Activated CD4-positive, alpha-beta T cell treated with anti-CD3 and anti-CD28 coated beads, Interleukin-2, amount 50 U/mL, for 4 hours (primary cell): ENCODE results near the gene POLA1.
"Not testable (repeated sequence)": the region's sequence is repeated elsewhere in the genome, so short reads cannot be mapped to it uniquely, and the experiment has no call there.

Experiments used
- DNase-seq, 2 experiments: peaks; one replicate each; pipeline ENCODE4 v3.0.0-alpha.2; 2020

The POLA1 gene, protein sequence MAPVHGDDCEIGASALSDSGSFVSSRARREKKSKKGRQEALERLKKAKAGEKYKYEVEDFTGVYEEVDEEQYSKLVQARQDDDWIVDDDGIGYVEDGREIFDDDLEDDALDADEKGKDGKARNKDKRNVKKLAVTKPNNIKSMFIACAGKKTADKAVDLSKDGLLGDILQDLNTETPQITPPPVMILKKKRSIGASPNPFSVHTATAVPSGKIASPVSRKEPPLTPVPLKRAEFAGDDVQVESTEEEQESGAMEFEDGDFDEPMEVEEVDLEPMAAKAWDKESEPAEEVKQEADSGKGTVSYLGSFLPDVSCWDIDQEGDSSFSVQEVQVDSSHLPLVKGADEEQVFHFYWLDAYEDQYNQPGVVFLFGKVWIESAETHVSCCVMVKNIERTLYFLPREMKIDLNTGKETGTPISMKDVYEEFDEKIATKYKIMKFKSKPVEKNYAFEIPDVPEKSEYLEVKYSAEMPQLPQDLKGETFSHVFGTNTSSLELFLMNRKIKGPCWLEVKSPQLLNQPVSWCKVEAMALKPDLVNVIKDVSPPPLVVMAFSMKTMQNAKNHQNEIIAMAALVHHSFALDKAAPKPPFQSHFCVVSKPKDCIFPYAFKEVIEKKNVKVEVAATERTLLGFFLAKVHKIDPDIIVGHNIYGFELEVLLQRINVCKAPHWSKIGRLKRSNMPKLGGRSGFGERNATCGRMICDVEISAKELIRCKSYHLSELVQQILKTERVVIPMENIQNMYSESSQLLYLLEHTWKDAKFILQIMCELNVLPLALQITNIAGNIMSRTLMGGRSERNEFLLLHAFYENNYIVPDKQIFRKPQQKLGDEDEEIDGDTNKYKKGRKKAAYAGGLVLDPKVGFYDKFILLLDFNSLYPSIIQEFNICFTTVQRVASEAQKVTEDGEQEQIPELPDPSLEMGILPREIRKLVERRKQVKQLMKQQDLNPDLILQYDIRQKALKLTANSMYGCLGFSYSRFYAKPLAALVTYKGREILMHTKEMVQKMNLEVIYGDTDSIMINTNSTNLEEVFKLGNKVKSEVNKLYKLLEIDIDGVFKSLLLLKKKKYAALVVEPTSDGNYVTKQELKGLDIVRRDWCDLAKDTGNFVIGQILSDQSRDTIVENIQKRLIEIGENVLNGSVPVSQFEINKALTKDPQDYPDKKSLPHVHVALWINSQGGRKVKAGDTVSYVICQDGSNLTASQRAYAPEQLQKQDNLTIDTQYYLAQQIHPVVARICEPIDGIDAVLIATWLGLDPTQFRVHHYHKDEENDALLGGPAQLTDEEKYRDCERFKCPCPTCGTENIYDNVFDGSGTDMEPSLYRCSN (N-terminal part only)

DNA sequence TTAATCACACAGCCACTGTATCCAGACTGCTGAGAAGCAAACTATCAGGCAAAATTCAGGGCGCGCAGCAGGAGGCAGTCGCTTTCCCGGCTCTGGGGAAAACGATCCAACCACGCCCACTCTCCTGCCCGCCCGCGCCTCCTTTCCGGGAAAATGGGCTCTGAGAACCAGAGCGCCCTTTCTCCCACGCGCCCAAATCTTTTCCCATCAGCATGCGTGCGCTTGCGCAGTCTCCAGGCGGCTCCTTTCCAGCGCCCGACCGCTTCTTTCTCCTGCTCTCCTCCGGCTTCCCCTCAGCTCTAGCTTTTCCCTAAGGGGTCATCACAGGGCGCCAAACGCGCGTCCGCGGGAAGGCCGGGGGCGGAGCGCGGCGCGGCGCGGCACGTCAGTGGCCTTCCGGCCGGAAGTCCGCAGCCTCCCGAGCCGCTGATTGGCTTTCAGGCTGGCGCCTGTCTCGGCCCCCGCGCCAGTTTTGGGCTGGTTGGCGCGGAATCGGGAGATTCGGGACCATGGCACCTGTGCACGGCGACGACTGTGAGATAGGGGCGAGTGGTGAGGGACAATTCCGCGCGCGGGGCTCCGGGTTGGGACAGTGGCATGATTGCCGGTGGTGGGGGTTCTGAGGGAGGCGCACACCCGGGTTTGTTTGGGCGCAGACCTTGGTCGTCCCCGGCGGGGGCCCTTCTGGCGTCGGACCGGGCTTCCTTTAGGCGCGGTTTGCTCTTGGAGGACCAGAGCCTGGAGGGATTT lies at the start of gene POLA1:
Gene POLA1, plus strand, starts transcription at position 466 of the 750 bp plus-strand sequence. Its CDS starts 44 bp downstream, at position 510.
- DNase-seq = peak; percentile 40 to 46

DNA sequence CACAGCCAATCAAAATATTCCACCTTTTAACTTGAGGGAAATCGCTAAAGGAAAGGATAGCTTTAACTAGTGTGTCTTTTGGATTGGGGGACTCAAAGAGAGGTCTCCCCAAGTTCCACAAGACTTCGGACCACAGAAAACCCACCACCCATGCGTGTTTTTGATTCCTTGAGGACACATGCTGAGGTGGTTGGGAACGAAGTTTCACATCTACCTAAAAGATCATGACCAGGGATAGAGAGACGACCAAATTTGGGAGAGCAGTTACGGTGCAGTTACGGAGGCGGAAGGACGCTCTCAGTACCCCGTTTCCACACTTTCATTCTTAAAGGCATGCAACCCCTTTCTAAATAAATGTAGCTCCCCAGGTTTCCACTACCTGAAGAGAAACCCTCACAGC lies 47.7 kb upstream of the POLA1 start:
- DNase-seq = no peak

DNA sequence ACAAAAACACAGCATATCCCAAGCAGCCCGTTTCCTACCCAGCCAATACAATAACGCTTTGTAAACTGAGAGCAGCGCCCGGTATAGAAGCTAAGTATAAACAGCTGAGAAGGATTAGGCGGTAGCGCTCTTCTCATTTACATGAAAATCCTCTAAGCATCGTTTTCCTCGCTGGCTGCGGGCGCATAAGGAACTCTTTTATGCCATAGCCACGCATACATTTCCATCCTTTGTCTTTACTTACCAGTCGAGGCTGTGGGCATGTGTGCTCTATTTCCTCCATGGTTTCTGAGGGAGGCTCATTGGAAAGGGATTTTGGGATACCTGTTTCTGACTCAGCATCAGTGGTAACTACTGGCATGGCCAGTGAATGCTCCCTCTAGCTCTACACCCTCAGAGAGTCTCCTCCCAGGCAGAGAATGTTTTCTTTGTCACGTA lies 47.0 kb upstream of the POLA1 start:
- DNase-seq = no peak

DNA sequence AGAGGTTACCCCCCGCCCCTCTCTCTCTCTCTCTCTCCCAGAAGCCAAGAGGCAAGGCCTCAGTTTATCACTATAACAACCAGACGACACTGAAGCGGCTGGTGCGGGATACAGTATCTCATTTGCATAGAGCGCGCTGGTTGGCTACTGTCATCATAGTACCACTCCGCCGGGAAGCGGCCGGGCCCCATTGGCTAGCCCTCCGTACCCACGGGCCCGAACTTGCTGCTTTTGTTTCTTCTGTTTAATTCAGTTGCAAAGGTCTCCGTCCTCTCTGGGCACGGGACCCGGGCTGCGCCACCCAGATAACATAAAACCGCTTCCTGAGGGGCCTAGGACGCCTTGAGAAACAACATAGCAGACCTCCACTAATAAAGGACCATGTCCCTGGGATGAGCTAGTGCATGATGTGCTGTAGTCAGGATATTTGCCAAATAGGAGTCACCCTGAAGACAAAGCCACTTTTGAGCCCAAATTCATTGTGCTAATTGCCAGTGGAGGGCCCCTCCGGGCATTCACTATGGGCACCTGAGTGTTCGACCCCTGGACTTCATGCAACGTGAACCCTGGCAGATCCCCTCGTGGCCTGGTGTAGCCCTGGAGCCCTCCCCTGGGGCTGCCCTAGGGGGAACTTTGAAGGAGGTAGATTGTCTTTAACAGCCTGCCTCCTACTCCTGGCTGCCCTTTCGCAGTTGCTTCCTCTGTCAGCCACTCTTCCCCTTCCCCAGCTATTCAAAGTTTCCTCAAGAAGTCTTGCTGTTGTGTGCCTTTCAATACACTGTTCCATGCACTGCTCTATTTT lies 46.3 kb upstream of the POLA1 start, which contains the start of gene PCYT1B:
Gene PCYT1B, minus strand, starts transcription at position 91 of the 802 bp plus-strand sequence. CDS start 242 bp downstream, outside the sequence.
- DNase-seq = peak; percentile 29 to 30

DNA sequence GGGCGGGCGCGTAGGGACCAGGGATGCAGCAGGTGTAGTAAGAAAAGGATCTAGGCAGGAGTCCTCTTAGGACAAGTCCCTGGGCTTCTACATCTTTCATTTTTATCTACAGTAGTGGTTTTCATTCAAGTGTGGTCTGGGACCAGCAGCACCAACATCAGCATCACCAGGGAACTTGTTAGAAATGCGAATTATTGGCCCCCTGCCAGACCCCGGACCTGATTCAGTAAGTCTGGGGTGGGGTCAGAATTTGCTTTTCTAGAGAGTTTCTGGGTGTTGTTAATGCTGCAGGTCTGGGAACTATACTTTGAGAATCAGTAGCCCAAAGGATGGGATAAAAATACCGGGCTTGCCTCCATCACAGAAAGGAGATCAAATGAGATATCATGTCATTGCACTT lies 45.2 kb upstream of the POLA1 start:
- DNase-seq = no peak

DNA sequence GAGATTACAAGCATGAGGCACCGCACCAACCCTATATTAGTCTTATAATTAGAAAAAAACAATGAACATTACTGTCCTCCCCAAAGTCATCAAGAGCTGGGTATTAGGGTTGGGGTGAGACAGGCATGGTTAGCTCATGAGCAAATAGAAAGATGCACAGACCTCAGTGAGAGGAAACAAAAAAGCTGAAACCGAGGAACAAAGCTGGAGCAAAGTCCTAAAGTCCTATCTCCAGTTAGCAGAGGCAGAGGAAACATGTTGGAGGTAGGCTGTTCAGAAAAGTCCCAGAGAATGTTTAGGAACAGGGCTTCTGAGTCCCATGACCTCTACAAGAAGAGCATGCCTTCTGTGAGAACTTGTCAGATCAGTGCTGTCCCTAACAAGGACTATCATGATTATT lies 41.9 kb upstream of the POLA1 start:
- DNase-seq = no peak

DNA sequence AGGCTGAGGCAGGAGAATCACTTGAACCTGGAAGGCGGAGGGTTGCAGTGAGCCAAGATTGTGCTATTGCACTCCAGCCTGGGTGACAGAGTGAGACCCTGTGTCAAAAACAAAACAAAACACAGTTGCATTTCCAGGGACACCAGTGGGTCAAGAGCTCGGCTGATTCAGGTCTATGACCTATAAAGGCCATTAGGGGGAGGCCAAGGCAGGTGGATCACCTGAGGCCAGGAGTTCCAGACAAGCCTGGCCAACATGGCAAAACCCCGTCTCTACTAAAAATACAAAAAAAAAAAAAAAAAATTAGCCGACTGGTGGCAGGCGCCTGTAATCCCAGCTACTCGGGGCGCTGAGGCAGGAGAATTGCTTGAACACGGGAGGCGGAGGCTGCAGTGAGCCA lies 38.0 kb upstream of the POLA1 start:
- not testable (repeated sequence) for DNase-seq

DNA sequence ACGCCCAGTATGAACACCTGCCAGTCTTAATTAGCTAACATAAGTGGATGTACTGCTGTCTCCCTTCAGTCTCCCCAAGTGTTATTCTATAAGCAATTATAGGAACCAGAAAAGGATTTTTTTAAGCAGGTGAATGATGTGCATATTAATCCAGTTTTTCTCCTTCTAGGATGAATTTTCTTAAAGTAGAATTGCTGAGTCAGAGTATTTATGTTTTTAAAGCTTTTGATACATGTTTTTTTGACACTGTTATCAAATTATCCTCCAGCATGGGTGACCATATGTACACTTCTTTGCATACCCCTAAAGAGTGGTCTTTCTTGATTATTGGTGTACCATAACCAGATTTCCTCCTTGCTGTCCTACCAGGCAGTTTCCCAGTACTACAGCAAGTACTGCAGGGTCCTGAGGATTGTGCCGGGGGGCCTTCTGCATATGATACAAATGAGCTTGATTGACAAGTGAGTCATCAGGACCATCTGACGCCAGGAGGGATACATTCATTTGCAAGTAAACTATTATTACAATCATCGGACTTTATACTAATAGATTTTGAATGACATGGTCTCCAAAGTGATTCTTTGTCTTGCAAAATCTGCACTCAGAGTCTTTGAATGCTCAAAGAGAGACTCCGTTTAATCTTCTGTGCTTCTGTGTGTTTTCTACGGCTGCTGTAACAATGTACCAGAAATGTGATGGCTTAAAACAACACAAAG lies 35.9 kb upstream of the POLA1 start:
- DNase-seq = no peak

DNA sequence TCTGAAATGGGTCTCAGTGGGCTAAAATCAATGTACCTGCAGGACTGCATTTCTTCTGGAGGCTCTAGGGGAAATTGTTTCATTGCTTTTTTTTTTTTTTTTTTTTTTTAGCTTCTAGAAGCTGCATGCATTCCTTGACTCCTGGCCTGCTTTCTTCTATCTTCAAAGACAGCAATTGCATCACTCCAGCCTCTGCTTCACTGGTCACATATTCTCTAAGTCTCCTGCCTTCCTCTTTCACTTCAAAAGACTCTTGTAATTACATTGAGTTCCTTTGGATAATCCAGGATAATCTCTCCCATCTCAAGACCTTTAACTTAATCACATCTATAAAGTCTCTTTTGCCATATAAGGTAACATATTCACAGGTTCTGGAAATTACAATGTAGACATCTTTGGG lies 35.3 kb upstream of the POLA1 start:
- no peak for DNase-seq

DNA sequence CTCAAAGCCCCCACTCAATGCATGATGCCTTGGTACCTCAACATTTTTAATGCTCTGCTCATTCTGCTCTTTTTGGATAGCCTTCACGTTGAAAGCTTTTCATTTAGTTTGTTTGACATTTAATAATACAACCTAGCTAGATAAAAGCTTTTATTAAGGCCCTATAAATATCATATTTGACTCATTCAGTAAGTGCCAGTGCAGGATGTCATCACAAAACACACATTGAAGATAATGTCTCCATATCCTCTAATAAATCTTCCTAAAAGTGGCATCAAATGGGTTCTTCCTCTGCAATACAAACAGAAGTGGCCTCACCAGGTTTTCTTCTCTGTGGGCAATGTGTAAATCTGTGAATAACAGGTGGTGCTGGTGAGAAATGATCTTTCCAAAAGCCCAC lies 34.6 kb upstream of the POLA1 start:
- no peak for DNase-seq

DNA sequence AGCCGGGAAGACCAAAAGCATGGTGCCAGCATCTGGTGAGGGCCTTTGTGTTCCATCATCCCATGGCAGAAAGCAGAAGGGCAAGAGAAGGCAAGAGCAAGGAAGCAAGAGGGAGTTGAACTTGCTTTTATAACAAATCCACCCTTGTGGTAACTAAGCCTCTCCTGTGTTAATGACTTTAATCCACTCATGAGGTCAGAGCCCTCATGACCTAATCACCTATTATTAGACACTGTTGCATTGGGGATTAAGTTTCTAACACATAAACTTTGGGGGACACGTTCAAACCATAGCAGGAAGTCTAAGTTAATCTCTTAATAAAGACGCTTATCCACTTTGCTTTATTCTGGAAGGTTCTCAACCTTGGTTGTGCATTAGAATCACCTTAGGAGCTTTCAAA lies 34.1 kb upstream of the POLA1 start:
- DNase-seq = no peak

DNA sequence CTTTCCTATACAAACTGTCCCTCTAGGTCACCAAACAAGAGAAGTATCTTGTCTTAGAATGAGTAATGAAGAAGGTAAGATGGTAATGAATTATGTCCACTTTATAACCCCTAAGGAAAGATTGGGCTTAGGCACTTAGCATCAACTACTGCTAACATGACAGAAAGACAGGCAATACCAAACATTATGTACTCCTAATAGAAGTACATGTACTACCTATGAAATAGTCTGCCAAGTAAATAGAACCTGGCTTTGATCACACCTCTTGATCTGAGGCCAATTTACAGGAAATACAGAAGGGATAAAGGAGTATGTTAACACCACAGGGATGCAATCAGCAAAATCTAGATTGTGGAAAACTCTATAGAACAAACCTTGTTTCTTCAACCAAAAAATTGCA lies 32.4 kb upstream of the POLA1 start:
- no peak for DNase-seq

DNA sequence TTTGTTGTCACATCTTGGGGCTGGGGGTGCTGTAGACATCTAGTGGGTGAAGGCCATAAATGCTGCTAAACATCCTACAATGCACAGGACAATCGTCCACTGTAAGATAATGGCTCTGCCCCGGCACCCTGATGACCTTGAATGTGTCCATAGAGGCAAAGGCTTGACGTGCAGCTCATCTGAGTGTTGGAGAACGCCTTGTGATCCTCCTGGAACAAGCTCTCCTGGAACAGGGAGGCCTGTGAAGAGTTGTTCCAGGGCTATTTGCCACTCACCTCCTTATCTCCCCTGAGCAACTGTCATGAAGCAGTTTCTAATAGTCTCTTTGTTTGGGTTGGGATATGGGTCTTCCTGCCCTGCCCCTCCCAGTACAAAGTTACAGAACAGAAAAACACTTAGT lies 31.4 kb upstream of the POLA1 start:
- no peak for DNase-seq

DNA sequence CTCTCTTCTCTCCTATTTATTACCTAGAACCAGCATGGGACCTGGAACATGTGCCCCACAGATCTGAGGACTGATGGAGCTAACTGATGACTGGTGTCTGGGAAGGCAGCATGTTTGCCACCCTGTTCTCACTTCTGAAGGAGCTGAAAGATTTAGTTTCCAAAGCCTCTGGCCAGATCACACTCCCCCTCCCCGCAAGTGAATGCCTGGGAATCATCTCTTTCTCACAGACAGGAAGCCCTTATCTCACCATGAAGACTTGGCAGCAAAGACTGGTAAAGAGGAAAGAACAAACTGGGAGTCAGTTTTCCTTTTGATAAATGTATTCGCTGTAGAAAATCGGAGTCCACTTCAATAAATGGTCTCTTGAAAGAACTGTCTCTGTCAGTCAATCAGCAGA lies 25.6 kb upstream of the POLA1 start:
- no peak for DNase-seq

DNA sequence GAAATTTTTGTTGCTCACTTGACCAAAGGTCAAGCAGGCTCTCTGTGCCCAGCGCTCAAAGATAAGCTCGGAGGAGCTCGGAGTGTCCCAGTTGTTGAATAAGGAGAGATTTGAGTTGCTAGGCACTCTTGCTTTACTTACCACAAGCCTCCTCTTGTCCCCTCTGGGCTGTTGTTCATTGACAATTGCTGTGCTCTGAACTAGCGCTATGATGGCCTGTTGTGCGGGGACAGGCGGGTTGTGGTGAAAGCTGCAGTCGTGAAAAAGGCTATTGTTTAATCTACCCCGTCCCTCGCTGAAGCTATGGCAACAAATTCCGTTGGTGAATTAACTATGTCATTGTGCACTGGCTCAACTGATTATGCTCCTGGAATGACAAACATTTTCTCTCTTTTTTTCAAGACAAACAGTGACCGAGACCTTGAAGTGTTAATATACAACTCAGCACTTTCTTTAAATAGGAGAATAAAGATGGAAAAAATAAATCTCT lies 21.0 kb upstream of the POLA1 start:
- DNase-seq = no peak

DNA sequence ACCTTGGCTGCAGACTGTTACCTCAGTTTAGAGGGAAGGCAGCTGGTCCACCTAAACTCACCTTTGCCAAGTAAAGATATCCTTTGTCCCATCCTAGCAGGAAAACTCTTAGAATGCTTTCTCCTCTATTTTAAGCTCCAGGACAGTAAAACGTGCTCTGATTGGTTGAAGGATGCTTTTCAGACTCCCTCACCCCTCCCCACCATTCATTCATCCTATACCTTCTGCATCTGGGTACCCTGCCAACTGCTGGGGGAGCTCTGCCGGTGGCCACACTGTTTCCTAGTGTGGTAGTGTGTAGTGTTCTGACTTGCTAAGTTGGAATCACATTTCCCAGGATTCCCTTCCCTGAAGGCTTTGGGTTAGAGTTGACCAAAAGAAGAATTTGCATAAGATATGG lies 20.3 kb upstream of the POLA1 start:
- no peak for DNase-seq

DNA sequence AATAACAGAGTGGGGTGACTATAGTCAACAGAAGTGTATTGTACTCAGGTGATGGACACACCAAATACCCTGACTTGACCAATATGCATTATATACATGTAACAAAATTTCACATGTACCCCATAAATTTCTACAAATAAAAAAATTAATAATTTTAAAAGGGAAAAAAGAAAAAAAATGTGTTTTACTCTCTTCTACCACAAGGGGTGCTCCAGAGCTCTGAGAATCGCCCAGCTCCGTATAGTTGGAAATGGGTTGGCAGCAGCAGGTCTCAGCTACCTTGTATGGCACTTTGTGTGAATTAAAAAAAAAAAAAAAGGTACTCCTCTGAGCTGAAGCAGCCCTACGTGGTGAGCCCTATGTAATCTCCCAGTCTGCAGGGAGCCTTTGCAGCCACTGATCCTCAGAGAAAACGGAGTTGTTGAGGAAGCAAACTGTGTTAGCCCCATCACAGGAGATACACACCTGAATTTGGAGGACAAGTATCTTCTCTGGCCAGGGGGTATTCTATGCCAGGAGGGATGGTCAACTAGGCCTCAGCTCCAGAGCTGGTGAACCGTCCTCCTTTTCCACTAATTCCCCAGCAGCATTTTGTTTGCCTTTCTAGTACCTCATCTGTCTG lies 17.2 kb upstream of the POLA1 start:
- DNase-seq = peak in 1 of 2 experiments; percentile 0

DNA sequence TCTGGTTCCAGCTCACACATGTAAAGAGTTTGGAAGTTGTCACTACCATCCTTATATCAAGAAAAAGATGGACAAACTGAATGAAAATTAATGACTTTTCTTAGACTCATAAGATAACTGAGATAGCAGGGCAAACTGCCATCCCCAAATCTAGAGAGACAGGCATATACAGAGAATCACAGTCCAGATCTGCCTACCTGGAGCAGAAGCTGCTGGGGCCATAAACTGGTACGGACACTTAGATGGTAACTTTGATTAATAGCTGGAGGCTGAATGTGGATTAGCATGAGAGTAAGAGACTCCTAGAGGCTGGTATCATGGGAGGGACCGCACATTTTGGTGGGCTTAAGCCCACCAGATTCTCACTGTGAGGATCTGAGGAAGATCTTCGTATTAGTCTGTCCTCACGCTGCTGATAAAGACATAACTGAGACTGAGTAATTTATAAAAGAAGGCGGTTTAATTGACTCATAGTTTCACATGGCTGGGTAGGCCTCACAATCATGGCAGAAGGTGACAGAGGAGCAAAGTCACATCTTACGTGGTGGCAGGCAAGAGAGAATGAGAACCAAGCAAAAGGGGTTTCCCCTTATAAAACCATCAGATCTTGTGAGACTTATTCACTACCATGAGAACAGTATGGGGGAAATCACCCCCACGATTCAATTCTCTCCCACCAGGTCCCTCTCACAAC lies 10.8 kb upstream of the POLA1 start:
- no peak for DNase-seq

DNA sequence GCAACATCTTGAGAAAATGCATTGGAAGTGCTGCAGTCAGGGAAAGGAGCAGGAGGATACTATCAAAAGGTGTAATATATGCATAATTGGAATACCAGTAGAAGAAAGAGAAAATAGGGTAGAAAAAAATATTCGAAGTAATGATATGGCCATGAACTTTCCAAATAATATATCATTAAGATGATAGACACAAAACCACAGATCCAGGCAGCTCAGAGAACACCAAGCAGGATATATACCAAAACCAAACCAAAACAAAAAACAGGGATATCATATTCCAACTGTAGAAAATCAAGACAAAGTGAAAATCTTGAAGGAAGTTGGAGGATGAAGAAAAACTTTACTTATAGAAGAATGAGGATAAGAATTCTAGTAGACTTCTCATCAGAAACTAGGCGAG lies 9.7 kb upstream of the POLA1 start:
- no peak for DNase-seq
